ENCODE data around the gene MXRA8. TPM values are rescaled to one million over a fixed set of nuclear protein-coding genes. Genes with fewer than 3 reads are reported as not detected.
"Not testable (repeated sequence)": the region's sequence is repeated elsewhere in the genome, so short reads cannot be mapped to it uniquely, and the experiment has no call there.

Gene MXRA8
- total and polyA plus RNA-seq, 2 donors (not counting 3 experiments of a cell fraction or from before 2014, with no cell fraction given): 0.82 to 1.9 TPM

DNA sequence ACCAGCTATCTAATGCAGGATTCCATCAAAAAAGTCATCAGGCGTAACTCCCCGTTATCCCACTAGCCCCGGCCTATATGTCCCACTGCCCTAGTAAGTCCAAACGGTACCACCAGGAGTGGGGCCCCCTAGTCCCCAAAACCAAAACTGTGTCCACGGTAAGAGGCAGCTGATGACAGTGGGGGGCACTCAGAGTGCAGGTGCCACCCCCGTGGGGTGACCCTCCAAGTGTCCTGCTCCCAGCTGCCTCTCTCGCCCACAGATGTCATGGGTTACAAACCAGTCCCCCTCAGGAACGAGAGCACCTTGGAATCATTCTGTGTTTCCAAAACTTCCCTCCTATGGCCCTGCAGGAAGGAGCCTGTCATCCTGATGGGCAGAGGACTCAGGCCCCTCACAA lies 27.6 kb upstream of the MXRA8 start:
- Histone ChIP-seq H4K20me1 (replicated peaks; ENCODE audit: control insufficient read depth, extremely low read depth, insufficient read depth, low read length) (no peaks in the 10 kb centered on the region), H3K9me3 (replicated peaks; ENCODE audit: control insufficient read depth, insufficient read depth, low read length) (no peaks in the 10 kb centered on the region), H3K9me1 (replicated peaks; ENCODE audit: control insufficient read depth, extremely low read depth, insufficient read depth, low read length) (no peaks in the 10 kb centered on the region), H3K9ac (replicated peaks; ENCODE audit: extremely low read depth, insufficient read depth, low read length) (no peak overlapping the region), H3K4me3 (replicated peaks in 1 of 3; ENCODE audit: insufficient read depth in 1 of 3, low read depth in 1 of 3, low read length in 3 of 3) (no peak overlapping the region), H3K79me2 (ENCODE audit: control insufficient read depth, insufficient read depth, low read length) (peaks cover 3% of the 10 kb centered on the region), H3K36me3 (ENCODE audit: control insufficient read depth in 2 of 2, extremely low read depth in 1 of 2, insufficient read depth in 2 of 2, low read length in 2 of 2) (peaks cover 33 to 39% of the 10 kb centered on the region in 2 experiments), H3K27ac (ENCODE audit: insufficient read depth, low read depth, low read length) (no peak overlapping the region), H3K4me2 (ENCODE audit: insufficient read depth, low read length) (no peak overlapping the region), H2AFZ (ENCODE audit: low read depth, low read length) (no peak overlapping the region), H3K27me3 (ENCODE audit: control insufficient read depth in 2 of 2, insufficient read depth in 2 of 2, low read length in 2 of 2) (no peaks in the 10 kb centered on the region), H3K4me1 (ENCODE audit: control insufficient read depth, extremely low read depth, insufficient read depth, low read length) (no peaks in the 10 kb centered on the region)
- CTCF ChIA-PET: interaction anchor here (0.6 to 1.4 kb wide), 2 partner anchors 11 to 14 kb away, joined by 3 to 4 read pairs; partner anchors contain the start of gene AURKAIP1
- POLR2A ChIA-PET: no interaction called here
- FAIRE-seq: no peak
- dilution Hi-C loops (cut with MboI; ENCODE audit: extremely low pct_ligation_motif_present, low sequenced_read_pairs) (no loop called here), intact Hi-C loops (cut with micrococcal nuclease) (no loop called here)
- BruUV-seq (replicated peaks): no TSS peak
- no peak for DNase-seq (ENCODE audit: low read depth, low spot score)
- TF ChIP-seq MYC (IDR thresholded peaks at IDR 0.05; ENCODE audit: low read depth, low read length) (no peak), JUN (IDR thresholded peaks at IDR 0.05; ENCODE audit: borderline replicate concordance, insufficient read depth, insufficient read length, low read depth) (no peak), POLR2A (IDR thresholded peaks at IDR 0.05; ENCODE audit: low read depth, low read length) (no peak), POLR2AphosphoS5 (IDR thresholded peaks at IDR 0.05; ENCODE audit: insufficient read depth, low read depth, low read length) (no peak), FOS (IDR thresholded peaks at IDR 0.05; ENCODE audit: borderline replicate concordance, insufficient read depth, low read length) (no peak), GATA2 (IDR thresholded peaks at IDR 0.05; ENCODE audit: insufficient read depth, insufficient read length, low read depth, low read length) (no peak), EZH2 (IDR thresholded peaks at IDR 0.05; ENCODE audit: borderline replicate concordance, low read depth, low read length, severe bottlenecking) (no peak)
- TF ChIP-seq, protein P1, sequence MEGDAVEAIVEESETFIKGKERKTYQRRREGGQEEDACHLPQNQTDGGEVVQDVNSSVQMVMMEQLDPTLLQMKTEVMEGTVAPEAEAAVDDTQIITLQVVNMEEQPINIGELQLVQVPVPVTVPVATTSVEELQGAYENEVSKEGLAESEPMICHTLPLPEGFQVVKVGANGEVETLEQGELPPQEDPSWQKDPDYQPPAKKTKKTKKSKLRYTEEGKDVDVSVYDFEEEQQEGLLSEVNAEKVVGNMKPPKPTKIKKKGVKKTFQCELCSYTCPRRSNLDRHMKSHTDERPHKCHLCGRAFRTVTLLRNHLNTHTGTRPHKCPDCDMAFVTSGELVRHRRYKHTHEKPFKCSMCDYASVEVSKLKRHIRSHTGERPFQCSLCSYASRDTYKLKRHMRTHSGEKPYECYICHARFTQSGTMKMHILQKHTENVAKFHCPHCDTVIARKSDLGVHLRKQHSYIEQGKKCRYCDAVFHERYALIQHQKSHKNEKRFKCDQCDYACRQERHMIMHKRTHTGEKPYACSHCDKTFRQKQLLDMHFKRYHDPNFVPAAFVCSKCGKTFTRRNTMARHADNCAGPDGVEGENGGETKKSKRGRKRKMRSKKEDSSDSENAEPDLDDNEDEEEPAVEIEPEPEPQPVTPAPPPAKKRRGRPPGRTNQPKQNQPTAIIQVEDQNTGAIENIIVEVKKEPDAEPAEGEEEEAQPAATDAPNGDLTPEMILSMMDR (IDR thresholded peaks at IDR 0.05; ENCODE audit: extremely low read depth in 1 of 2, insufficient read depth in 1 of 2, low read depth in 1 of 2, low read length in 2 of 2): no peak
- TF ChIP-seq, protein P2, sequence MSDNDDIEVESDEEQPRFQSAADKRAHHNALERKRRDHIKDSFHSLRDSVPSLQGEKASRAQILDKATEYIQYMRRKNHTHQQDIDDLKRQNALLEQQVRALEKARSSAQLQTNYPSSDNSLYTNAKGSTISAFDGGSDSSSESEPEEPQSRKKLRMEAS (IDR thresholded peaks at IDR 0.05; ENCODE audit: insufficient read depth, insufficient read length): no peak

DNA sequence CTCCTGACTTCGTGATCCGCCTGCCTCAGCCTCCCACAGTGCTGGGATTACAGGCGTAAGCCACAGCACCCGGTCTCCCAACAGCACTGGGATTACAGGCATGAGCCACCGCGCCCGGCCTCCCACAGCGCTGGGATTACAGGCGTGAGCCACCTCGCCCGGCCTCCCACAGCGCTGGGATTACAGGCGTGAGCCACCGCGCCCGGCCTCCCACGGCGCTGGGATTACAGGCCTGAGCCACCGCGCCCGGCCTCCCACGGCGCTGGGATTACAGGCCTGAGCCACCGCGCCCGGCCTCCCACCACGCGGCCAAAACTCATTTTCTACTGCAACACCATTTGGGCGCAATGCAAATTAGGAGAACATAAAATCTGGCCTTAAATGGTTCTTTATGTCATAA lies 27.0 kb upstream of the MXRA8 start:
- CTCF ChIA-PET: interaction anchor here (0.6 to 1.4 kb wide), 2 partner anchors 10 to 13 kb away, joined by 3 to 4 read pairs; partner anchors contain the start of gene AURKAIP1
- intact Hi-C loops (cut with micrococcal nuclease): not testable (repeated sequence)

More for the DNA sequence above, 27.0 kb upstream of the MXRA8 start:
- FAIRE-seq; H3K9me1 ChIP-seq (replicated peaks; ENCODE audit: control insufficient read depth, extremely low read depth, insufficient read depth, low read length); H3K27me3 ChIP-seq (ENCODE audit: control insufficient read depth in 2 of 2, insufficient read depth in 2 of 2, low read length in 2 of 2); H3K9me3 ChIP-seq (replicated peaks; ENCODE audit: control insufficient read depth, insufficient read depth, low read length); dilution Hi-C loops (cut with MboI; ENCODE audit: extremely low pct_ligation_motif_present, low sequenced_read_pairs); H4K20me1 ChIP-seq (replicated peaks; ENCODE audit: control insufficient read depth, extremely low read depth, insufficient read depth, low read length); H3K4me3 ChIP-seq (replicated peaks in 1 of 3; ENCODE audit: insufficient read depth in 1 of 3, low read depth in 1 of 3, low read length in 3 of 3); H3K4me1 ChIP-seq (ENCODE audit: control insufficient read depth, extremely low read depth, insufficient read depth, low read length); H3K9ac ChIP-seq (replicated peaks; ENCODE audit: extremely low read depth, insufficient read depth, low read length); H3K27ac ChIP-seq (ENCODE audit: insufficient read depth, low read depth, low read length); POLR2A ChIA-PET; BruUV-seq (replicated peaks); DNase-seq (ENCODE audit: low read depth, low spot score); H2AFZ ChIP-seq (ENCODE audit: low read depth, low read length); H3K79me2 ChIP-seq (ENCODE audit: control insufficient read depth, insufficient read depth, low read length); H3K4me2 ChIP-seq (ENCODE audit: insufficient read depth, low read length): not testable (repeated sequence)
- peaks cover 30 to 35% of the 10 kb centered on the region in 2 experiments for H3K36me3 ChIP-seq (ENCODE audit: control insufficient read depth in 2 of 2, extremely low read depth in 1 of 2, insufficient read depth in 2 of 2, low read length in 2 of 2)

All from endothelial cell of umbilical vein (primary cell).